WTC11 (cell line): Measurements from ENCODE around the gene MFNG. TPM values are rescaled to one million over a fixed set of nuclear protein-coding genes. Genes with fewer than 3 reads are reported as not detected.

Experiments
- ATAC-seq: fragments of 200-7000 bp; cut with Tn5 transposase; 2 replicates; pipeline ENCODE4 v1.10.0; 2021; ENCODE audit warnings: mild to moderate bottlenecking, moderate library complexity
- CTCF ChIA-PET: fragments of 300-600 bp; sonication (Branson Sonifier 250); formaldehyde crosslinking; loops from one replicate; lab custom pipeline; 2021; ENCODE audit warnings: antibody characterized with exemption; lab: Charles Lee
- POLR2A ChIA-PET: fragments of 350-600 bp; sonication (Branson Sonifier 250); formaldehyde crosslinking; loops from one replicate; lab custom pipeline; 2021; ENCODE audit warnings: antibody characterized with exemption; lab: Charles Lee
- DNase-seq: peaks from one replicate; pipeline ENCODE4 v3.0.0; 2021; ENCODE audit warnings: low spot score
- H3K27ac Mint-ChIP-seq: 2 replicates; pipeline ENCODE4 v1.8.0; 2021; ENCODE audit warnings: mixed read lengths
- H3K27me3 Mint-ChIP-seq: 2 replicates; pipeline ENCODE4 v1.8.0; 2021; ENCODE audit warnings: low read depth, mild to moderate bottlenecking, moderate library complexity, mixed read lengths
- H3K36me3 Mint-ChIP-seq: 2 replicates; pipeline ENCODE4 v1.8.0; 2021; ENCODE audit warnings: mixed read lengths
- H3K4me1 Mint-ChIP-seq: 2 replicates; pipeline ENCODE4 v1.8.0; 2022; ENCODE audit warnings: mixed read lengths
- H3K4me3 Mint-ChIP-seq: 2 replicates; pipeline ENCODE4 v1.8.0; 2021; ENCODE audit warnings: mild to moderate bottlenecking, moderate library complexity, mixed read lengths
- H3K9me3 Mint-ChIP-seq: 2 replicates; pipeline ENCODE4 v1.8.0; 2021; ENCODE audit warnings: mixed read lengths
- HMGA2 ChIP-seq: fragments of 250-450 bp; sonication (Bioruptor Pico); IDR thresholded peaks from 2 replicates; pipeline ENCODE4 v1.4.0; 2021; ENCODE audit warnings: mild to moderate bottlenecking, moderate library complexity
- ZNF138 ChIP-seq: sonication (generic); formaldehyde crosslinking; conservative IDR thresholded peaks from 2 replicates; pipeline ENCODE4 v1.8.1; 2022; ENCODE audit warnings: mild to moderate bottlenecking, moderate library complexity, missing genetic modification reagents
- total RNA-seq: library from RNA; stranded (reverse); gene quantifications from 3 replicates; pipeline ENCODE4 v1.2.3, GENCODE V29; 2021

MFNG gene
- total RNA-seq, 1 experiment from 2014 or later = 3.2 TPM

DNA sequence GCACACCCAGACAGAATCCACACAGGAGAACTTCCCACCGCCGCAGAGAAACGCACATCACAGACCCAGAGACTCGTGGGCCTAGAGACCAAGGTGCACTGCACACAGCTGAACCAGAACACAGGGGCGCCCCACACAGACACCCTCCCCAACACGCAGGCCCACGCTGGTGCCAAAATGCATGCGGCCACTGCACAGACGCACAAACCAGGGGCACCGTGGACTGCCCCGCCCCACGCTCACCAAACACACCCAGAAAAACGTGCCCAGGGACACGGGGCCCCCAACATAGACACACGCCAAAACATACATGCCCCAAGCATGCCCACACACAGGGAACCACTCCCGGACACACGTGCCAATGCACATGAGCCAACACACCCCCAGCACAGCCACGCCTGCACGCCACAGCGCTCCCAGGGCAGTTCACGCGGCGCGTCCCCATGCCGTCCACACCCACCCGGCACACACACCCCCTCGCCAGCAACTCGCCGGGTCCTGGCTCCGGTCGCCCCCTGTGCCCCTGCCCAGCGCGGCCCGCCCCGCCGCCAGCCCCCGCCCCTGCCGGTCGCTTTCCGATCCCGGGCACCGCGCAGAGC is 66.7 kb downstream of the MFNG start:
- ChIA-PET POLR2A (no interaction called here), CTCF (interaction anchor here (1.0 kb wide), 2 partner anchors 9 to 103 kb away, joined by 3 to 5 read pairs; no protein-coding TSS in a partner anchor)
- H3K27ac Mint-ChIP-seq = no peak overlapping the region
- ATAC-seq = peak; percentile 44; the same call in 1 of the 2 replicates
- H3K9me3 Mint-ChIP-seq = no peaks in the 10 kb centered on the region
- no peaks in the 10 kb centered on the region for H3K36me3 Mint-ChIP-seq
- H3K4me1 Mint-ChIP-seq = peaks cover 32% of the 10 kb centered on the region
- TF ChIP-seq ZNF138 (CRISPR knock-in tag) (0 out of 2 replicates have a peak, but pooled peaks have one; percentile 9), HMGA2 (no peak)
- TF ChIP-seq, all 79 proteins: peak for 1
- Mint-ChIP-seq H3K27me3 (peaks cover 41% of the 10 kb centered on the region), H3K4me3 (peak overlapping the region; percentile 68)
- no peak for DNase-seq

Other genes with a start within 250 kb of the MFNG start
- 3.6 to 4.9 TPM (median 4.9 TPM) in 3 replicates for gene RAC2, start 242.1 kb downstream of the MFNG start, total RNA-seq
- 0.11 to 0.16 TPM (median 0.15 TPM) in 3 replicates for gene CYTH4, start 203.9 kb downstream of the MFNG start, total RNA-seq
- 0.87 to 1.8 TPM (median 1.5 TPM) in 3 replicates for gene ELFN2, start 58.9 kb downstream of the MFNG start, total RNA-seq
- 14.6 to 17.5 TPM (median 16.0 TPM) in 3 replicates for gene CARD10, start 33.0 kb upstream of the MFNG start, total RNA-seq
- gene CDC42EP1, start 74.1 kb upstream of the MFNG start, total RNA-seq = 9.6 to 12.7 TPM (median 10.4 TPM) in 3 replicates
- 0.33 TPM in 1 of 3 replicates, not detected in the others for gene LGALS2, start 93.7 kb upstream of the MFNG start, total RNA-seq
- 59.5 to 66.3 TPM (median 61.6 TPM) in 3 replicates for gene GGA1, start 122.5 kb upstream of the MFNG start, total RNA-seq
- 35.4 to 39.4 TPM (median 36.6 TPM) in 3 replicates for gene SH3BP1, start 153.3 kb upstream of the MFNG start, total RNA-seq
- gene PDXP, start 172.3 kb upstream of the MFNG start, total RNA-seq = 36.1 to 42.5 TPM (median 42.3 TPM) in 3 replicates
- gene LGALS1, start 189.3 kb upstream of the MFNG start, total RNA-seq = 17.3 to 23.5 TPM (median 19.2 TPM) in 3 replicates
- 20.3 to 24.9 TPM (median 22.0 TPM) in 3 replicates for gene NOL12, start 200.0 kb upstream of the MFNG start, total RNA-seq
- 54.0 to 58.9 TPM (median 56.8 TPM) in 3 replicates for gene TRIOBP, start 210.7 kb upstream of the MFNG start, total RNA-seq